Measurements from ENCODE around the gene EIF3L. TPM values are rescaled to one million over a fixed set of nuclear protein-coding genes. Genes with fewer than 3 reads are reported as not detected.

Gene EIF3L
- total and polyA plus RNA-seq, 9 of the 15 experiments (the other 6 are each of a cell fraction or from before 2014, with no cell fraction given): 257 to 699 (median 368) TPM

DNA sequence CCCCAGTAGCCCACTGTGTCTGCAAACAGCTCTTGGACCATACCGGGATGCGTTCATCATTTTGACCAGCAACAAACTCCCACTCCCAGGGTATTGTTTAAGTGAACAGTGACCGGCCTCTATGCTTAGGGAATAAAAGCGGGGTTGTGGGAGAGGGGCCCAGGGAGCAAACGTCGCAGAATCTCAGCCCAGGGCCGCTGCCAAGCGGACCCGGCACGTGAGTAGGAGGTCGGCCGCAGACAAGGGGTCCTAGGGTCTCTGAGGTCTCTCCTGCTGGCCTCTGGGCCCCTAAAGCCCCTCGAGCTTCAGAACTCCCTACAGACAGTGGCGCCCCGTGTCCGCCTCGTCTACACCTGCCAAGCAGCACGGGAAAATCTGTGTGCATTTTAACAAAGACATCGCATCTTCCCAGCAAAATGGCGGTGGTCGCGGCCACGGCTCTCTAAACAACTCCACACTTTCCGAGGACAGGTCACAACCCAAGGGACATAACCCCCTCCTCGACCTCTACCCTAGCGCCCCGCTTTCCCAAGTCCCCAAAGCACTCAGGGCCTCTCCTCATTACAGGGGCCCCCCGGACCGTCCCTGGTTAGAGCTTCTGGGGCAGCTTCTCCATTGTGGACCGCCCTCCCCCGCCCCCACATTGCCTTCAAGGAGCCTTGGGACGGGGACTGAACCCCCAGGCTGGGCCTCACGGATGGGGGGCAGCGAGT is 45.4 kb upstream of the EIF3L start (continued):
- no peak for TF ChIP-seq NR4A1 (CRISPR knock-in tag; IDR thresholded peaks at IDR 0.05)
- TF ChIP-seq NR4A1 (tag; IDR thresholded peaks at IDR 0.05): 0 out of 2 replicates have a peak, but pooled peaks have one; percentile 39
- TF ChIP-seq MEIS2 (IDR thresholded peaks at IDR 0.05; ENCODE audit: partially characterized antibody): no peak
- TF ChIP-seq AFF1 (IDR thresholded peaks at IDR 0.05; ENCODE audit: low read depth in 1 of 2, partially characterized antibody in 2 of 2): no peak
- TF ChIP-seq, protein P1, sequence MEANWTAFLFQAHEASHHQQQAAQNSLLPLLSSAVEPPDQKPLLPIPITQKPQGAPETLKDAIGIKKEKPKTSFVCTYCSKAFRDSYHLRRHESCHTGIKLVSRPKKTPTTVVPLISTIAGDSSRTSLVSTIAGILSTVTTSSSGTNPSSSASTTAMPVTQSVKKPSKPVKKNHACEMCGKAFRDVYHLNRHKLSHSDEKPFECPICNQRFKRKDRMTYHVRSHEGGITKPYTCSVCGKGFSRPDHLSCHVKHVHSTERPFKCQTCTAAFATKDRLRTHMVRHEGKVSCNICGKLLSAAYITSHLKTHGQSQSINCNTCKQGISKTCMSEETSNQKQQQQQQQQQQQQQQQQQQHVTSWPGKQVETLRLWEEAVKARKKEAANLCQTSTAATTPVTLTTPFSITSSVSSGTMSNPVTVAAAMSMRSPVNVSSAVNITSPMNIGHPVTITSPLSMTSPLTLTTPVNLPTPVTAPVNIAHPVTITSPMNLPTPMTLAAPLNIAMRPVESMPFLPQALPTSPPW (CRISPR knock-in tag; IDR thresholded peaks at IDR 0.05): peak; percentile 54
- no peak for TF ChIP-seq ID3 (CRISPR knock-in tag; IDR thresholded peaks at IDR 0.05)
- 0 out of 2 replicates have a peak, but pooled peaks have one; percentile 62 for TF ChIP-seq ID3 (tag; IDR thresholded peaks at IDR 0.05)
- TF ChIP-seq MBD2 (IDR thresholded peaks at IDR 0.05; ENCODE audit: borderline replicate concordance, low read depth): 0 out of 2 replicates have a peak, but pooled peaks have one; percentile 2
- TF ChIP-seq RBM34 (IDR thresholded peaks at IDR 0.05; ENCODE audit: borderline replicate concordance, insufficient read depth, low read length): no peak
- no peak for TF ChIP-seq ZNF75A (CRISPR knock-in tag; IDR thresholded peaks at IDR 0.05)
- TF ChIP-seq RERE (CRISPR knock-in tag; IDR thresholded peaks at IDR 0.05; ENCODE audit: borderline replicate concordance): no peak
- no peak for TF ChIP-seq RFX5 (IDR thresholded peaks at IDR 0.05; ENCODE audit: low read depth, low read length)
- TF ChIP-seq ZNF586 (CRISPR knock-in tag; conservative IDR thresholded peaks at IDR 0.05): no peak
- TF ChIP-seq LARP7 (IDR thresholded peaks at IDR 0.05): no peak
- no peak for TF ChIP-seq KAT8 (IDR thresholded peaks at IDR 0.05; ENCODE audit: low read depth)
- no peak for TF ChIP-seq ZC3H11A (IDR thresholded peaks at IDR 0.05; ENCODE audit: low read depth, low read length)
- no peak for TF ChIP-seq SMC3 (conservative IDR thresholded peaks at IDR 0.05; ENCODE audit: insufficient read depth, low read depth, low read length)

Measured in K562 (cell line).